ENCODE results near the gene GADD45B.
"Not testable (repeated sequence)": the region's sequence is repeated elsewhere in the genome, so short reads cannot be mapped to it uniquely, and the experiment has no call there.

GRCh38 chr19:2469915-2470200, 6.1 kb upstream of the GADD45B start:
- TF ChIP-seq POLR2A (IDR thresholded peaks at IDR 0.05; ENCODE audit: low read length); GATA1 (IDR thresholded peaks at IDR 0.05; ENCODE audit: low read depth, low read length): not testable (repeated sequence)
